IMR-90 (cell line): Measurements from ENCODE around the gene LHFPL5. TPM values are rescaled to one million over a fixed set of nuclear protein-coding genes. Genes with fewer than 3 reads are reported as not detected.

Experiments
- ATAC-seq: fragments of 200-7000 bp; cut with Tn5 transposase; 2 replicates; pipeline ENCODE4 v1.9.1; 2020; ENCODE audit warnings: low read depth, mild to moderate bottlenecking, moderate library complexity
- BruUV-seq: library from RNA; stranded (reverse); fragments of 400-500 nt; replicated peaks from 2 replicates; lab custom pipeline; 2021; lab: Mats Ljungman, UMichigan
- CTCF ChIA-PET: fragments of 300-600 bp; formaldehyde crosslinking; extraction: SDS; loops from one replicate; lab custom pipeline; 2021; ENCODE audit warnings: antibody characterized with exemption; lab: Yijun Ruan, JAX
- POLR2A ChIA-PET: fragments of 300-600 bp; sonication (Branson Sonifier 250); formaldehyde crosslinking; loops from one replicate; lab custom pipeline; 2022; ENCODE audit warnings: antibody characterized with exemption; ENCODE audit not compliant: unreplicated experiment; lab: Charles Lee
- DNase-seq: peaks from one replicate; pipeline ENCODE4 v3.0.0; 2013
- H2AFZ ChIP-seq: replicated peaks from 2 replicates; pipeline ENCODE3; 2013; ENCODE audit warnings: low read length, mild to moderate bottlenecking; ENCODE audit not compliant: poor library complexity
- H2AK5ac ChIP-seq: 2 replicates; pipeline ENCODE4 v1.6.1; 2013; ENCODE audit warnings: low read depth, low read length, inconsistent platforms
- H2AK9ac ChIP-seq: replicated peaks from 2 replicates; pipeline ENCODE3; 2013; ENCODE audit warnings: mild to moderate bottlenecking, low read depth, low read length, moderate library complexity; ENCODE audit not compliant: poor library complexity
- H2BK120ac ChIP-seq: 2 replicates; pipeline ENCODE4 v1.6.1; 2013; ENCODE audit warnings: low read depth, low read length, inconsistent platforms
- H2BK15ac ChIP-seq: 3 replicates; pipeline ENCODE4 v1.6.1; 2013; ENCODE audit warnings: low read depth, low read length, inconsistent platforms
- H2BK20ac ChIP-seq: 2 replicates; pipeline ENCODE4 v1.6.1; 2013; ENCODE audit warnings: low read depth, mild to moderate bottlenecking, inconsistent platforms, low read length, moderate library complexity
- H2BK5ac ChIP-seq: 2 replicates; pipeline ENCODE4 v1.6.1; 2013; ENCODE audit warnings: mild to moderate bottlenecking, low read depth, low read length, inconsistent platforms; ENCODE audit not compliant: poor library complexity, severe bottlenecking
- H3K14ac ChIP-seq: replicated peaks from 2 replicates; pipeline ENCODE4 v1.6.1; 2013; ENCODE audit warnings: low read depth, low read length, inconsistent platforms
- H3K18ac ChIP-seq: 2 replicates; pipeline ENCODE4 v1.6.1; 2013; ENCODE audit warnings: low read depth, low read length, control low read depth
- H3K23ac ChIP-seq: 2 replicates; pipeline ENCODE4 v1.6.1; 2013; ENCODE audit warnings: low read depth, low read length, inconsistent platforms
- H3K27ac ChIP-seq: 2 replicates; pipeline ENCODE4 v1.5.1; 2013; ENCODE audit warnings: mild to moderate bottlenecking, control low read depth, low read length; ENCODE audit not compliant: insufficient read depth
- H3K27me3 ChIP-seq: 2 replicates; pipeline ENCODE4 v1.6.1; 2013; ENCODE audit warnings: low read length; ENCODE audit not compliant: control insufficient read depth, insufficient read depth
- H3K36me3 ChIP-seq: 2 replicates; pipeline ENCODE4 v1.6.1; 2013; ENCODE audit warnings: low read length, mixed read lengths; ENCODE audit not compliant: control insufficient read depth, insufficient read depth
- H3K4ac ChIP-seq: 2 replicates; pipeline ENCODE4 v1.6.1; 2013; ENCODE audit warnings: low read depth, low read length, inconsistent platforms
- H3K4me1 ChIP-seq: 2 replicates; pipeline ENCODE4 v1.6.1; 2013; ENCODE audit warnings: low read length, mixed read lengths; ENCODE audit not compliant: control insufficient read depth, insufficient read depth
- H3K4me2 ChIP-seq: 2 replicates; pipeline ENCODE4 v1.6.1; 2013; ENCODE audit warnings: low read depth, mild to moderate bottlenecking, control low read depth, low read length, moderate library complexity
- H3K4me3 ChIP-seq: 2 replicates; pipeline ENCODE4 v1.5.1; 2013; ENCODE audit warnings: low read depth, mild to moderate bottlenecking, control low read depth, low read length, moderate library complexity; ENCODE audit not compliant: insufficient read depth
- H3K56ac ChIP-seq: 2 replicates; pipeline ENCODE4 v1.6.1; 2013; ENCODE audit warnings: low read length, inconsistent platforms; ENCODE audit not compliant: insufficient read depth; ENCODE audit errors: extremely low read depth
- H3K79me1 ChIP-seq, 2 experiments: 2 replicates each; pipeline ENCODE4 v1.6.1; 2013; ENCODE audit warnings: low read length in 2 of 2, inconsistent platforms in 1 of 2, low read depth in 1 of 2
- H3K9ac ChIP-seq: 2 replicates; pipeline ENCODE4 v1.6.1; 2013; ENCODE audit warnings: low read depth, low read length, control low read depth
- H3K9me1 ChIP-seq: 2 replicates; pipeline ENCODE4 v1.6.1; 2013; ENCODE audit warnings: low read length, inconsistent platforms; ENCODE audit not compliant: insufficient read depth
- H3K9me3 ChIP-seq: 2 replicates; pipeline ENCODE4 v1.6.1; 2013; ENCODE audit warnings: low read length; ENCODE audit not compliant: control insufficient read depth, insufficient read depth
- H4K20me1 ChIP-seq: 2 replicates; pipeline ENCODE4 v1.6.1; 2013; ENCODE audit warnings: low read length, inconsistent platforms; ENCODE audit not compliant: insufficient read depth
- H4K5ac ChIP-seq: 2 replicates; pipeline ENCODE4 v1.6.1; 2013; ENCODE audit warnings: mild to moderate bottlenecking, low read depth, low read length, control low read depth
- H4K8ac ChIP-seq, 2 experiments: 2 replicates each; pipeline ENCODE4 v1.6.1; 2013; ENCODE audit warnings: low read depth in 2 of 2, low read length in 2 of 2, control low read depth in 1 of 2, inconsistent platforms in 1 of 2
- H4K91ac ChIP-seq: 2 replicates; pipeline ENCODE4 v1.6.1; 2013; ENCODE audit warnings: low read depth, low read length, inconsistent platforms; ENCODE audit not compliant: insufficient read depth
- BHLHE40 ChIP-seq: fragments of 150-350 bp; IDR thresholded peaks from 2 replicates; pipeline ENCODE4 v1.6.1; 2016; ENCODE audit warnings: mild to moderate bottlenecking, low read depth, low read length
- CEBPB ChIP-seq: IDR thresholded peaks from 2 replicates; pipeline ENCODE4 v1.6.1; 2012; ENCODE audit warnings: low read depth, low read length, improper control_type of control experiment
- CHD1 ChIP-seq: IDR thresholded peaks from 2 replicates; pipeline ENCODE4 v1.6.1; 2012; ENCODE audit warnings: low read depth, low read length, improper control_type of control experiment
- FOS ChIP-seq: fragments of 150-350 bp; IDR thresholded peaks from 2 replicates; pipeline ENCODE4 v1.6.1; 2016; ENCODE audit warnings: low read depth, low read length
- MAFK ChIP-seq: IDR thresholded peaks from 2 replicates; pipeline ENCODE4 v1.6.1; 2012; ENCODE audit warnings: low read depth, low read length, improper control_type of control experiment
- MAZ ChIP-seq: IDR thresholded peaks from 2 replicates; pipeline ENCODE4 v1.6.1; 2012; ENCODE audit warnings: low read depth, mild to moderate bottlenecking, low read length, improper control_type of control experiment, moderate library complexity, borderline replicate concordance
- MXI1 ChIP-seq: IDR thresholded peaks from 2 replicates; pipeline ENCODE4 v1.6.1; 2012; ENCODE audit warnings: low read depth, mild to moderate bottlenecking, low read length, moderate library complexity, borderline replicate concordance
- NFE2L2 ChIP-seq: fragments of 150-350 bp; IDR thresholded peaks from 2 replicates; pipeline ENCODE4 v1.6.1; 2016; ENCODE audit warnings: low read depth, mild to moderate bottlenecking, low read length
- RAD21 ChIP-seq: IDR thresholded peaks from 2 replicates; pipeline ENCODE4 v1.6.1; 2012; ENCODE audit warnings: low read length, improper control_type of control experiment
- RCOR1 ChIP-seq: IDR thresholded peaks from 2 replicates; pipeline ENCODE4 v1.6.1; 2012; ENCODE audit warnings: mild to moderate bottlenecking, low read length, improper control_type of control experiment; ENCODE audit not compliant: insufficient replicate concordance
- RFX5 ChIP-seq: IDR thresholded peaks from 2 replicates; pipeline ENCODE4 v1.8.0; 2012; ENCODE audit warnings: low read depth, mild to moderate bottlenecking, low read length, moderate library complexity
- WGBS, 2 experiments: methylation state at CpG; one replicate each; pipeline versions ENCODE4 v1.1.5 to v1.1.7; 2013; ENCODE audit warnings: missing lambda C conversion rate in 2 of 2; ENCODE audit not compliant: insufficient read length in 1 of 2; ENCODE audit errors: extremely low coverage in 2 of 2; 5-methylcytosine and 5-hydroxymethylcytosine counted together
- dilution Hi-C: fragments of 300-500 bp; cut with HindIII; formaldehyde crosslinking; loops from one replicate; pipeline ENCODE4 v1.14.3; 2018; ENCODE audit warnings: low sequenced_read_pairs; ENCODE audit not compliant: unreplicated experiment
- in situ Hi-C: fragments of 300-500 bp; cut with MboI; formaldehyde crosslinking; loops from 3 replicates; pipeline ENCODE4 v1.14.3; 2019; ENCODE audit warnings: low sequenced_read_pairs, inconsistent platforms, mixed read lengths
- intact Hi-C: fragments of 100-400 bp; cut with micrococcal nuclease; formaldehyde crosslinking; loops from 2 replicates; pipeline ENCODE4 v1.10.0; 2022
- polyA plus RNA-seq, 3 experiments: library from polyadenylated mRNA; depleted of rRNA; stranded (reverse); fragments of >200 nt; gene quantifications; 2 replicates each; pipeline ENCODE4 v1.2.3, GENCODE V29; 2012; ENCODE audit warnings: low replicate concordance in 1 of 3
- total RNA-seq: library from RNA; depleted of rRNA; stranded (reverse); fragments of >200 nt; gene quantifications from 2 replicates; pipeline ENCODE4 v1.2.3, GENCODE V29; 2012

LHFPL5 gene
- total and polyA plus RNA-seq, 2 of the 4 experiments (the other 2 are of a cell fraction) = not detected

DNA sequence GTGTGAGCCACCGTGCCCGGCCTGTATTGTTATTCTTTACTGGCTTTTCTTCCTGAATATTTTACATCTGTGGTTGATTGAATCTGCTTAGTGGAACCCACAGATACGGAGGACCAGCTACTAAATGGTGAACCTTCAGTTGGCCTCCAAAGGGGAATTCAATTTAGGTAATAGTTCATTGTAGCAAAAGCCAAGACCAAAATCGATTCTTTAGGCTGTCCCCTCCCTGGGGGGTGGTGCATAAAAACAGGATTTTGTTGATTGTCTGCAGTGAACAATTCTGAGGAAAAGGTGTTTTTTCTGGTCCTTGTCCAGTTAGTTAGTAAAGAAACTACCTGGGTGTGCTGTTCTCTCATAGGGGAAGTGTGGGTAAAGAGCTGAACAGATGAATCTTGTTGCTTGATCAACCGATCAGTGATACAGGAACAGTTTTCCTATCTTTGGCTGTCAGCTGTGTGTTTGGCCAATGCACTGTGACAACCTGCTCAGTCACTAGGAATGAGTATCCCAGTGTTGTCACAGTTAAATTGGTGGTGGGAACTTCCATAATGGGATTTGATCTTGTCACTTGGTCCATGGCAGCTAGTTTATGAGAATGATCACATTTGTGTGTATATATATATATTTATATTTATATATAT is 19.5 kb downstream of the LHFPL5 start:
- dilution Hi-C loops = no loop called here
- no TSS peak for BruUV-seq
- WGBS, 2 experiments = 35% methylated on average over 2 of the region's 5 CpGs; no CpG with 5 or more reads in 1 of the 2 experiments

More for the DNA sequence above, 19.5 kb downstream of the LHFPL5 start:
- no peak for DNase-seq
- Histone ChIP-seq H2BK15ac (no peak overlapping the region), H3K23ac (no peak overlapping the region), H3K4me2 (no peak overlapping the region), H2BK5ac (no peak overlapping the region), H2AFZ (no peak overlapping the region), H3K9me3 (no peaks in the 10 kb centered on the region), H3K14ac (no peak overlapping the region), H2AK5ac (no peak overlapping the region), H4K91ac (no peak overlapping the region), H2BK120ac (no peak overlapping the region), H3K79me1 (no peaks in the 10 kb centered on the region), H3K9ac (no peak overlapping the region), H3K27me3 (no peaks in the 10 kb centered on the region; the same call in none of the 2 replicates), H4K8ac (no peak overlapping the region), H3K36me3 (no peaks in the 10 kb centered on the region), H3K9me1 (no peaks in the 10 kb centered on the region), H3K4ac (no peak overlapping the region), H4K20me1 (no peaks in the 10 kb centered on the region), H4K5ac (no peak overlapping the region), H3K4me1 (no peaks in the 10 kb centered on the region), H2BK20ac (no peak overlapping the region), H3K4me3 (no peak overlapping the region), H3K27ac (no peak overlapping the region), H3K18ac (no peak overlapping the region), H3K56ac (no peak overlapping the region), H2AK9ac (no peak overlapping the region)
- intact Hi-C loops (no loop called here), in situ Hi-C loops (no loop called here)
- POLR2A ChIA-PET = no interaction called here
- no peak for ATAC-seq
- CTCF ChIA-PET = no interaction called here
- no peak for TF ChIP-seq CHD1
- no peak for TF ChIP-seq RCOR1
- TF ChIP-seq CEBPB = no peak
- no peak for TF ChIP-seq RAD21
- TF ChIP-seq MAFK = no peak
- no peak for TF ChIP-seq MXI1
- no peak for TF ChIP-seq MAZ
- TF ChIP-seq BHLHE40 = no peak
- no peak for TF ChIP-seq RFX5
- no peak for TF ChIP-seq FOS
- TF ChIP-seq NFE2L2 = no peak
